Measurements from ENCODE around the gene NTSR2. TPM values are rescaled to one million over a fixed set of nuclear protein-coding genes. Genes with fewer than 3 reads are reported as not detected.

Gene NTSR2
- total RNA-seq, 2 experiments from 2014 or later: not detected

DNA sequence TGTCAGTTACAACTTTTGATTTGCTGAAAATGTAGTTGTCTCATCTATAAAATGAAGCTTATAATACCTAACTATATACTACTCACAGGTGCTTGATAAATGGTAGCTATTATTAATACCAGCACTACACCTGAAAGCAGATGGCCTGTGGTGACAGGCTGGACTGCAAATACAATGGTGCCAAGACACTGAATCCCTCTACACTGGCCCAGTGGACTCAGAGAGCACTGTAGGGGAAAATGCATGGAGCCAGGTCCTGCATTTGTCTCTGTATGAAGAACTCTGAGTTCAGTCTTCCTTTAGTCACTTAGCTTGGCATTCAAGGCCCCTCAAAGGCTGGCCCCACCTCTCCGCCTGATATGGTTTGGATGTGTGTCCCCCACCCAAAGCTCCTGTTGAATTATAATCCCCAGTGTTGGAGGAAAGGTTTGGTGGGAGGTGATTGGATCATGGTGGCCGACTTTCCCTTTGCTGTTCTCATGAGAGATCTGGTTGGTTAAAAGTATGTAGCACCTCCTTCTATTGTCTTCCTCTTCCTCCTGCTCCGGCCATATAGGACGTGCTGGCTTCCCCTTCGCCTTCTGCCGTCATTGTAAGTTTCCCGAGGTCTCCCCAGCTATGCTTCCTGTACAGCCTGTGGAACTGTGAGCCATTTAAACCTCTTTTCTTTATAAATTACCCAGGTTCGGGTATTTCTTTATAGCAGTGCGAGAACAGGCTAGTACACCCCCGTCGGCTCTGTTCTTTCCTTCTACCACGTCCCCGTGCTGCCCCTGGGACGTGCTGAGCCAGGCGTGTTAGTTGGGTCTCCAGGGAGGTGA lies 11.1 kb upstream of the NTSR2 start:
- H3K79me2 ChIP-seq (ENCODE audit: insufficient read depth, low read depth, low read length): no peaks in the 10 kb centered on the region
- no peaks in the 10 kb centered on the region for H3K4me1 ChIP-seq (ENCODE audit: insufficient read depth, low read length, poor library complexity, severe bottlenecking)
- H3K4me2 ChIP-seq (ENCODE audit: low read length): no peak overlapping the region; the same call in 1 of the 2 replicates
- DNase-seq (ENCODE audit: low spot score): no peak
- ChIA-PET CTCF (ENCODE audit: unreplicated experiment) (no interaction called here), POLR2A (interaction anchor here (0.6 to 0.9 kb wide), 3 partner anchors 16 to 95 kb away, joined by 3 to 4 read pairs (median 3); no protein-coding TSS in a partner anchor)
- no peaks in the 10 kb centered on the region for H3K9me3 ChIP-seq (ENCODE audit: low read length)
- no TSS peak for BruUV-seq (replicated peaks)
- no peaks in the 10 kb centered on the region for H4K20me1 ChIP-seq (ENCODE audit: insufficient read depth, low read length)
- H3K4me3 ChIP-seq (ENCODE audit: low read depth, low read length, poor library complexity, severe bottlenecking): no peak overlapping the region
- TF ChIP-seq, protein P1, sequence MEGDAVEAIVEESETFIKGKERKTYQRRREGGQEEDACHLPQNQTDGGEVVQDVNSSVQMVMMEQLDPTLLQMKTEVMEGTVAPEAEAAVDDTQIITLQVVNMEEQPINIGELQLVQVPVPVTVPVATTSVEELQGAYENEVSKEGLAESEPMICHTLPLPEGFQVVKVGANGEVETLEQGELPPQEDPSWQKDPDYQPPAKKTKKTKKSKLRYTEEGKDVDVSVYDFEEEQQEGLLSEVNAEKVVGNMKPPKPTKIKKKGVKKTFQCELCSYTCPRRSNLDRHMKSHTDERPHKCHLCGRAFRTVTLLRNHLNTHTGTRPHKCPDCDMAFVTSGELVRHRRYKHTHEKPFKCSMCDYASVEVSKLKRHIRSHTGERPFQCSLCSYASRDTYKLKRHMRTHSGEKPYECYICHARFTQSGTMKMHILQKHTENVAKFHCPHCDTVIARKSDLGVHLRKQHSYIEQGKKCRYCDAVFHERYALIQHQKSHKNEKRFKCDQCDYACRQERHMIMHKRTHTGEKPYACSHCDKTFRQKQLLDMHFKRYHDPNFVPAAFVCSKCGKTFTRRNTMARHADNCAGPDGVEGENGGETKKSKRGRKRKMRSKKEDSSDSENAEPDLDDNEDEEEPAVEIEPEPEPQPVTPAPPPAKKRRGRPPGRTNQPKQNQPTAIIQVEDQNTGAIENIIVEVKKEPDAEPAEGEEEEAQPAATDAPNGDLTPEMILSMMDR (conservative IDR thresholded peaks at IDR 0.05; ENCODE audit: low read length): no peak
- TF ChIP-seq EZH2phosphoT487 (IDR thresholded peaks at IDR 0.05; ENCODE audit: borderline replicate concordance, low read depth, low read length): no peak
- H2AFZ ChIP-seq (ENCODE audit: low read length): no peak overlapping the region
- no peak overlapping the region for H3K27ac ChIP-seq (ENCODE audit: low read depth, low read length, poor library complexity, severe bottlenecking)
- intact Hi-C loops (cut with micrococcal nuclease; ENCODE audit: unreplicated experiment): loop anchor here (5.0 kb wide), 1 partner anchor 549 kb away; a partner anchor contains a TSS
- no peaks in the 10 kb centered on the region for H3K36me3 ChIP-seq (ENCODE audit: insufficient read depth, low read length)
- H3K9me2 ChIP-seq (ENCODE audit: insufficient read depth, low read length): no peaks in the 10 kb centered on the region

DNA sequence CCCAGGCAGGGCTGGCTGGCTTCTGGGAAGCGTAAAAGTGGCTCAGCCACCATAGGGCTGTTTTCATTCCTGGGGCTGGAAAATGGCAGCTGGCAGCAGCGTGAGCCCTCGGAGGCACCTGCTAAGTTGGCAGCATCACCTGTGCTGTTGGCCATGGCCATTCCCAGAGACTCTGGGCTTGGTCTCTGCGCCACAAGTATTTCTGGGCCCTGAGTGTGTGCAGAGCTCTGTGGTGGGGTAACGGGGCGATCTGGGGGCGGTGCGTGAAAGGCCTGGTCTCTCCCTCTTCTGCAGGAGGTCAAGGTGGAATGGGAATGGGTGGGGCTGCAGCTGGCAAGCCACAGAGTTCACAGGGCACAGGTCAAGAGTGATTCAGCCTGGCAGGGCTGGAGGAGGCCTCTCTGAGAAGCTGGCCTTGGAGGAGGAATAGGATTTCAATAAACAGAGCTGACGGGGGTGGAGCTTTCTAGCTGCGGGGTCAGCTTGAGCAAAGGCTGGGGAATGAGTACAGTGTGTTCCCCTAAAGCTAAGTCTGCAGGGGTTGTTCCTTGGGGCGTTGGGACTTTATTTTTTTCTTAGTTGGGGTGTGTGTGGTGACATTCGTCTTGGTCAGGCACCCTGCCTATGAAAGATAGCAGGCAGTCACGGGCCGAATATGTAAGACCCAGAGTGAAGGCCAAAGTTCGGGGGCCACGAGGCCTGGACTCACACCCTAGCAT lies 10.3 kb upstream of the NTSR2 start:
- CTCF ChIA-PET (ENCODE audit: unreplicated experiment): no interaction called here
- no peak for TF ChIP-seq EZH2phosphoT487 (IDR thresholded peaks at IDR 0.05; ENCODE audit: borderline replicate concordance, low read depth, low read length)
- POLR2A ChIA-PET: interaction anchor here (0.7 to 0.9 kb wide), 2 partner anchors 16 to 96 kb away, joined by 3 read pairs; no protein-coding TSS in a partner anchor

DNA sequence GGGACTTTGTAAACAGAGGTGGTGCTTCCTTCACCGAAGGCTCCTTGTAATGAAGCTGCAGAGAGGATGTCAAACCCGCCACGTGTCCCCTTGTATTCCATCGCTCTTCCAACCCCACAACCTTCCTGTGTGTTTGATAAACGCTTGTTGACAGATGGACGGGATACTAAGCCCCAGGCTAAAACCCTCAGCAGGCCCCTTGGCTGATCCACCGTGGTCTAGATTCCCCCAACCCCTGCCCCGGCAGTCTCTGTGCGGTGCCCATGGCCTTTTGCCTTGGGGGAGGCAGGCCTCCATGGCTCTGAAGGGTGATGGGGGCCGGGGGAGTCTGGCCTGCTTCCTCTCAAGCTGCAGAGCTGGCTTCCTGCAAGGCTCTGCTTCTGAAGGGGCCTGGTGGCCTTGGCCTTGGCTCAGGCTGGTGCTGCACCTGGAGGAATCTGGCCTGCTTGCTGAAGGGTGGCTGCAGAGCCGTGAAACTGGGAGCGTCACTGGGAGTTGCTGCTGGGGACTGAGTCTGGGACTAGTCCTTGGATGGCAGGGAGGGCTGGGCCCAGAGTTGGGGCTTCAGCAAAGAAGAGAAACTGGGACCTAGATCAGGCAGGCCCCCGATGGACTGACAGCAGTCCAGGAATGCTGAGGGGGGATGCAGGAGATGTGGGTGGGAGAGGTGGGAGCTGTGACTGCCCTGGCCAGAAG lies 9.6 kb upstream of the NTSR2 start:
- H3K4me3 ChIP-seq (ENCODE audit: low read depth, low read length, poor library complexity, severe bottlenecking): no peak overlapping the region
- BruUV-seq (replicated peaks): no TSS peak
- CTCF ChIA-PET (ENCODE audit: unreplicated experiment): no interaction called here
- H3K27ac ChIP-seq (ENCODE audit: low read depth, low read length, poor library complexity, severe bottlenecking): no peak overlapping the region
- no peaks in the 10 kb centered on the region for H3K9me2 ChIP-seq (ENCODE audit: insufficient read depth, low read length)
- TF ChIP-seq, protein P1 (conservative IDR thresholded peaks at IDR 0.05; ENCODE audit: low read length): no peak
- TF ChIP-seq EZH2phosphoT487 (IDR thresholded peaks at IDR 0.05; ENCODE audit: borderline replicate concordance, low read depth, low read length): no peak
- H3K36me3 ChIP-seq (ENCODE audit: insufficient read depth, low read length): no peaks in the 10 kb centered on the region
- H3K9me3 ChIP-seq (ENCODE audit: low read length): no peaks in the 10 kb centered on the region
- no peak overlapping the region for H2AFZ ChIP-seq (ENCODE audit: low read length)
- intact Hi-C loops (cut with micrococcal nuclease; ENCODE audit: unreplicated experiment): loop anchor here (5.0 kb wide), 1 partner anchor 547 kb away; a partner anchor contains a TSS
- H3K4me1 ChIP-seq (ENCODE audit: insufficient read depth, low read length, poor library complexity, severe bottlenecking): no peaks in the 10 kb centered on the region
- H3K79me2 ChIP-seq (ENCODE audit: insufficient read depth, low read depth, low read length): no peaks in the 10 kb centered on the region
- no peaks in the 10 kb centered on the region for H4K20me1 ChIP-seq (ENCODE audit: insufficient read depth, low read length)
- POLR2A ChIA-PET: interaction anchor here (0.6 kb wide), 1 partner anchor 460 kb away, joined by 6 read pairs; no protein-coding TSS in a partner anchor
- H3K4me2 ChIP-seq (ENCODE audit: low read length): no peak overlapping the region
- no peak for DNase-seq (ENCODE audit: low spot score)

More for the DNA sequence above, 10.3 kb upstream of the NTSR2 start:
- H3K9me3 ChIP-seq (ENCODE audit: low read length): no peaks in the 10 kb centered on the region
- H2AFZ ChIP-seq (ENCODE audit: low read length): no peak overlapping the region
- no peak overlapping the region for H3K4me2 ChIP-seq (ENCODE audit: low read length)
- no peak for DNase-seq (ENCODE audit: low spot score)
- no peaks in the 10 kb centered on the region for H4K20me1 ChIP-seq (ENCODE audit: insufficient read depth, low read length)
- BruUV-seq (replicated peaks): no TSS peak
- no peaks in the 10 kb centered on the region for H3K4me1 ChIP-seq (ENCODE audit: insufficient read depth, low read length, poor library complexity, severe bottlenecking)
- H3K27ac ChIP-seq (ENCODE audit: low read depth, low read length, poor library complexity, severe bottlenecking): no peak overlapping the region
- H3K79me2 ChIP-seq (ENCODE audit: insufficient read depth, low read depth, low read length): no peaks in the 10 kb centered on the region
- H3K36me3 ChIP-seq (ENCODE audit: insufficient read depth, low read length): no peaks in the 10 kb centered on the region
- intact Hi-C loops (cut with micrococcal nuclease; ENCODE audit: unreplicated experiment): loop anchor here (5.0 kb wide), 1 partner anchor 548 kb away; a partner anchor contains a TSS
- H3K9me2 ChIP-seq (ENCODE audit: insufficient read depth, low read length): no peaks in the 10 kb centered on the region
- no peak overlapping the region for H3K4me3 ChIP-seq (ENCODE audit: low read depth, low read length, poor library complexity, severe bottlenecking)

Data from OCI-LY7 (cell line).